Right lobe of liver (tissue), 6 donors: Measurements from ENCODE around the gene DQX1. TPM values are rescaled to one million over a fixed set of nuclear protein-coding genes. Genes with fewer than 3 reads are reported as not detected.

Source experiments
- ATAC-seq, 4 donors: fragments of 200-7000 bp; cut with Tn5 transposase; one replicate each; pipeline ENCODE4 v1.9.1; 2020; ENCODE audit warnings: mild to moderate bottlenecking in 4 of 4, moderate library complexity in 4 of 4
- DNase-seq, 3 donors: peaks; one replicate each; pipeline ENCODE4 v3.0.0-alpha.2; 2020
- H3K27ac ChIP-seq, 3 donors: fragments of 200-600 bp; one replicate each; pipeline ENCODE4 v1.8.0; 2022
- H3K27me3 ChIP-seq, 2 donors: fragments of 200-600 bp; one replicate each; pipeline ENCODE4 v1.8.0; 2022
- H3K36me3 ChIP-seq, 4 donors: fragments of 200-600 bp; sonication (generic) in 1 of 4; one replicate each; pipeline versions ENCODE4 v1.5.1 to v1.8.0; 2017 to 2022; ENCODE audit warnings: control low read depth in 1 of 4
- H3K4me1 ChIP-seq, 4 donors: fragments of 200-600 bp; sonication (generic) in 1 of 4; one replicate each; pipeline versions ENCODE4 v1.5.1 to v1.8.0; 2017 to 2022; ENCODE audit warnings: control low read depth in 1 of 4
- H3K4me3 ChIP-seq, 3 donors: fragments of 200-600 bp; one replicate each; pipeline ENCODE4 v1.8.0; 2022
- H3K9me3 ChIP-seq, 4 donors: fragments of 200-600 bp; sonication (generic) in 1 of 4; one replicate each; pipeline versions ENCODE4 v1.5.1 to v1.8.0; 2017 to 2022; ENCODE audit warnings: control low read depth in 1 of 4
- CTCF ChIP-seq, 4 donors: fragments of 200-600 bp in 3 of 4; fragments of 450-650 bp in 1 of 4; IDR thresholded peaks; one replicate each; pipeline versions ENCODE4 v1.5.1 to v1.8.0; 2016 to 2022; ENCODE audit warnings: antibody characterized with exemption in 4 of 4, mild to moderate bottlenecking in 2 of 4
- POLR2A ChIP-seq: fragments of 450-650 bp; IDR thresholded peaks from one replicate; pipeline ENCODE4 v1.6.1; 2017; ENCODE audit warnings: antibody characterized with exemption, mild to moderate bottlenecking
- WGBS: methylation state at CpG from one replicate; pipeline ENCODE4 v1.1.6; 2018; ENCODE audit warnings: low coverage, low lambda C conversion rate; ENCODE audit not compliant: insufficient coverage; ENCODE audit errors: missing lambda C conversion rate; 5-methylcytosine and 5-hydroxymethylcytosine counted together
- intact Hi-C, 2 donors: fragments of 100-400 bp; cut with DNase I; formaldehyde crosslinking; loops; one replicate each; pipeline versions ENCODE4 v1.11.2 to v1.14.1; 2022
- total RNA-seq, 6 experiments: library from RNA; depleted of rRNA in 2 of 6; stranded (reverse); fragments of >200 nt in 2 of 6; fragmentation: NEBNext Ultra II Directional in 3 of 6; extraction: Animal tissue kit (Norgen Biotek cat#: 25700) in 3 of 6; gene quantifications; one replicate each; pipeline versions ENCODE4 v1.1.0 to v1.2.4, GENCODE V29; 2016 to 2023
- donor health status: DM: no; HTN: yes; CAD: no.
- donor health status: DM: no; HTN: no; CAD: no.
- donor health status: DM: no; HTN: no; CAD: no.
- donor health status: DM: no; HTN: yes; CAD: no.
- donor health status: DM: no; HTN: yes; CAD: no.

DQX1 gene
- total RNA-seq, 6 experiments from 2014 or later = not detected

GRCh38 chr2:74540291-74540690, 14.3 kb upstream of the DQX1 start:
- intact Hi-C loops = no loop called here
- Histone ChIP-seq H3K9me3 (no peaks in the 10 kb centered on the region), H3K27me3 (no peaks in the 10 kb centered on the region), H3K36me3 (no peaks in the 10 kb centered on the region), H3K27ac (no peak overlapping the region), H3K4me3 (no peak overlapping the region), H3K4me1 (no peaks in the 10 kb centered on the region)
- no peak for TF ChIP-seq POLR2A
- no peak for TF ChIP-seq CTCF (IDR thresholded peaks at IDR 0.05)
- DNase-seq = no peak
- no peak for ATAC-seq
- 30% methylated on average over 2 of the region's 5 CpGs for WGBS

GRCh38 chr2:74538881-74539339, 12.9 kb upstream of the DQX1 start:
- ATAC-seq (no peak), DNase-seq (no peak)
- intact Hi-C loops = no loop called here
- Histone ChIP-seq H3K27ac (no peak overlapping the region), H3K9me3 (no peaks in the 10 kb centered on the region), H3K36me3 (no peaks in the 10 kb centered on the region), H3K4me1 (no peaks in the 10 kb centered on the region), H3K4me3 (no peak overlapping the region), H3K27me3 (no peaks in the 10 kb centered on the region)
- 39% methylated on average over 7 of the region's 7 CpGs for WGBS
- TF ChIP-seq POLR2A (no peak), CTCF (IDR thresholded peaks at IDR 0.05) (no peak)

GRCh38 chr2:74537140-74537539, 11.1 kb upstream of the DQX1 start:
- WGBS = 37% methylated on average over 4 of the region's 4 CpGs
- no peaks in the 10 kb centered on the region for H3K27me3 ChIP-seq
- H3K4me3 ChIP-seq = no peak overlapping the region
- H3K4me1 ChIP-seq = no peaks in the 10 kb centered on the region
- H3K36me3 ChIP-seq = peaks cover 0 to 9% (median 0%) of the 10 kb centered on the region in 4 donors
- no peak for TF ChIP-seq POLR2A
- TF ChIP-seq CTCF (IDR thresholded peaks at IDR 0.05) = no peak
- H3K27ac ChIP-seq = no peak overlapping the region
- DNase-seq (no peak), ATAC-seq (no peak)
- no peaks in the 10 kb centered on the region for H3K9me3 ChIP-seq
- intact Hi-C loops = no loop called here

- no peak overlapping the region for H3K27ac ChIP-seq
- peaks cover 0 to 9% (median 0%) of the 10 kb centered on the region in 4 donors for H3K36me3 ChIP-seq
- 73% methylated on average over 17 of the region's 23 CpGs for WGBS
- intact Hi-C loops = no loop called here
- H3K4me1 ChIP-seq = no peaks in the 10 kb centered on the region
- H3K9me3 ChIP-seq = no peaks in the 10 kb centered on the region
- H3K4me3 ChIP-seq = no peak overlapping the region
- no peaks in the 10 kb centered on the region for H3K27me3 ChIP-seq
- no peak for TF ChIP-seq POLR2A
- no peak for TF ChIP-seq CTCF (IDR thresholded peaks at IDR 0.05)
- ATAC-seq (no peak), DNase-seq (no peak)
Observed at GRCh38 chr2:74536166-74536950, 10.3 kb upstream of the DQX1 start.
